IPS-15b (cell line): ENCODE data around the gene KSR2.

Experiments used
- H3K27me3 ChIP-seq: one replicate; pipeline ENCODE4 v1.6.1; 2013; ENCODE audit warnings: low read length; ENCODE audit not compliant: control insufficient read depth, insufficient read depth
- H3K36me3 ChIP-seq: one replicate; pipeline ENCODE4 v1.6.1; 2013; ENCODE audit warnings: low read length; ENCODE audit not compliant: control insufficient read depth, insufficient read depth
- H3K4me1 ChIP-seq: one replicate; pipeline ENCODE4 v1.6.1; 2013; ENCODE audit warnings: mild to moderate bottlenecking, low read length; ENCODE audit not compliant: control insufficient read depth, insufficient read depth
- H3K4me3 ChIP-seq: one replicate; pipeline ENCODE4 v1.5.1; 2013; ENCODE audit warnings: low read depth, low read length
- H3K9ac ChIP-seq: one replicate; pipeline ENCODE4 v1.6.1; 2013; ENCODE audit warnings: low read depth, mild to moderate bottlenecking, low read length
- H3K9me3 ChIP-seq: one replicate; pipeline ENCODE4 v1.6.1; 2013; ENCODE audit warnings: mild to moderate bottlenecking, low read length; ENCODE audit not compliant: control insufficient read depth, insufficient read depth

The KSR2 gene

DNA sequence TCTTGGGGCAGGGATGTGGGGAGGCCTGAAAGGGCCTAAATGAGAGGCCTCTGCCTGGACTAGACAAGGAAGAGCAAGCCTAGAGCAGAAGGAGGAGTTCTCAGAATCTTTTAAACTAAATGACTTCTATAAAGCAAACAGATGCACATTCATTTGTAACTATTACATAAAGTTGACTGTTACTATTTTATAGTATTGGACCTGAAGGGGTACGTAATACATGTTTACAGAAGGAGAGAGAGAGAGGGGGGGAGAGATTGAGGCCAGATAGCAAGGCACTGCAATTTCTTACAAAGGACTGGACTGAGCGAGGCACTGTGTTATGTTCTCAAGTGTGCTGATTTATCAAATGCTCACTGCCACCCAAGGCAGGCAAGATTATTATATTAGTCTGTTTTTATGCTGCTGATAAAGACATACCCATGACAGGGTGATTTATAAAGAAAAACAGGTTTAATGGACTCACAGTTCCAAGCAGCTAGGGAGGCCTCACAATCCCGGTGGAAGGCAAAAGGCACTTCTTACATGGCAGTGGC lies 391.6 kb downstream of the KSR2 start:
- Histone ChIP-seq H3K9me3 (no peaks in the 10 kb centered on the region), H3K9ac (no peak overlapping the region), H3K4me1 (peaks cover 6% of the 10 kb centered on the region), H3K36me3 (no peaks in the 10 kb centered on the region), H3K4me3 (no peak overlapping the region), H3K27me3 (no peaks in the 10 kb centered on the region)

DNA sequence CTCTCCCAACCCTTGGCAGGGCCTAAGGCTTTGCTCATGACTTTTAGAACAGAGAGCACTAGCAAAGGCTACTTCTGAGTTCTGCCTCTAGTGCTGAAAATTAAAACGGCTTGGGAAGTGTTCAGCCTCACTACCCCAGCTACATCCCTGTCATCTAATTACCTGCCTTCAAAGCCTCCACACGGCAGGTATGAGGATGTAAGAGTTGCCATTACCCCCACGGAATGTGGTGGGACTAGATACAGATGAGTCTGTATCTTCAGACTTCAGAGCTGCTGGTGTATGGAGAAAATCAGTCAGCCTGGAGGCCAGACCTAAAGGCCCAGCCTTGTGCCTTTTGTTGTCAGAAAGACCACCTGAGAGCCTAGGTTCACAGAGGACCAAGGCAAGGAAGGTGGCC lies 392.7 kb downstream of the KSR2 start:
- Histone ChIP-seq H3K9me3 (no peaks in the 10 kb centered on the region), H3K4me3 (no peak overlapping the region), H3K36me3 (no peaks in the 10 kb centered on the region), H3K27me3 (no peaks in the 10 kb centered on the region), H3K4me1 (peaks cover 5% of the 10 kb centered on the region), H3K9ac (no peak overlapping the region)

DNA sequence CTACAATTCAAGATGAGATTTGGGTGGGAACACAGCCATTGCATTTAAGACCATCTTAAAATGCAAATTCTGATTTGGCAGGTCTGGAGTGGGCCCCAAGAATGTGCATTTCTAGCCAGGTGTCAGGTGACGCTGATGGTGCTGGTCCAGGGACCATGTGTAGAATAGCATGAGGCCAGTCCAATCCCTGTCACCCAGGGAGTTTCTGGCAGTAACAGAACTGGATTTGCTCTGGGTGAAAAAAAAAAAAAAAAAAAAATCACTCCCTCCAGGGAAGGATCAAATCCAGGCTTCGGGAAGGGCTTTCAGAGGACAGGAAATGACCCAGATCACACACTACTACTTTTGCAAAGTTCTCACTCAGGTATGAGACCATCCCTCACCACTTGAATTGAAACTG lies 394.1 kb downstream of the KSR2 start:
- no peaks in the 10 kb centered on the region for H3K9me3 ChIP-seq
- no peak overlapping the region for H3K9ac ChIP-seq
- H3K4me3 ChIP-seq, result no peak overlapping the region
- no peaks in the 10 kb centered on the region for H3K36me3 ChIP-seq
- no peaks in the 10 kb centered on the region for H3K27me3 ChIP-seq
- H3K4me1 ChIP-seq, result no peaks in the 10 kb centered on the region

DNA sequence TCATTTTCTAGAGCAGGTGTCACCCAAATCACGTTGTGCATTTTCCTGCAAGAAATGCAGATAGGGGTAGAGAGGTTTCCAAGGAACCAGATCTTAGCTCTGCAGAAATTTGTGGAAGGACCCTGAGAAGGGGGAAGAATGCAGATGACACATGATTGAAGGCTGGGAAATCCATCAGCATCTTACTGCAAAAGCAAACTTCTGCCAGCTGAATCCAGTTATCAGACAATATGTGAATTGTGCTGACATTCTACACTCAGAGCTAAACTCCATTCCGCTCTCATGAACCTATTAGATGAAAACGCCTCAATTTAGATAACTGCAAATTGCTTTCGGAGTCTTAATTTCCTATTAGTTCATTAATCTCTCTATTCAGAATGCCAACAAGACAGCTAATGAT lies 396.0 kb downstream of the KSR2 start:
- no peak overlapping the region for H3K9ac ChIP-seq
- H3K36me3 ChIP-seq, result no peaks in the 10 kb centered on the region
- no peaks in the 10 kb centered on the region for H3K27me3 ChIP-seq
- H3K9me3 ChIP-seq, result no peaks in the 10 kb centered on the region
- H3K4me3 ChIP-seq, result no peak overlapping the region
- no peaks in the 10 kb centered on the region for H3K4me1 ChIP-seq

DNA sequence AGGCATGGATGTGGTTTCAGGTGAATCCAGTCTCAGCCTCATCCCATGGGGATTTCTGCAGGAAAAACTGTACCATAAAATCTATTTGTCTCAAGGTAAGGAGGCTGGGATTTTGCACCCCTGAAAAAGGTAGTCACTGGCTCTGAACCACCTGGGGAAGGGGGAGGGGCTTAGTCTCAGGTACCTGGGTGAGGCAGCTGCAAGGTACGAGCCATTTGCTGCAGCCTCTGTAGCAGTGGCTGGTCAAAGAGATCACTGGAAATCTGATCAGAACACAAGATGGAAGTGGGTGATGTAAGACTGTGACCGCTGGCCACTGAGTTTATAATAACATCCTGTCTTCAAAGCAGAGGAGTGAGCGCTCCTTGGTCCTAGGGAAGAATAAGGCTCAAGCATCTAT lies 397.5 kb downstream of the KSR2 start:
- Histone ChIP-seq H3K9ac (no peak overlapping the region), H3K9me3 (no peaks in the 10 kb centered on the region), H3K27me3 (no peaks in the 10 kb centered on the region), H3K36me3 (no peaks in the 10 kb centered on the region), H3K4me1 (no peaks in the 10 kb centered on the region), H3K4me3 (no peak overlapping the region)

DNA sequence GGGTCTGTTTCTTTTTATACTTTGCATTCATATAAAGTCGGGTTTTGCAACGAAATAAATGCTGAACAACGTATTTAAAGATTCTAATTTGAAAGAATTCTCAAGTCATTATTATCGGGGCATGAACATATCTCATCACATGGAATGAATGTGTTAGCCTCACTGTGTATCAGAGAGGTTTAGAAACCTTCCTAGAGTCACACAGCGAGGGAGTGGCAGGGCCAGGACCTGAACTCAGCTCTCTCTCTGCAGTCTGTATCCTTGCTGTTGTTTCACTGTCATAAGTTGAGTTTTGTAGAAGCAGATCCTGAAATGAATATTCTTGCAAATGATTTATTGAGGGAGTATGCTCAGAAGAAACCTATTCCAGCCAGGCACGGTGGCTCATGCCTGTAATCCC lies 398.2 kb downstream of the KSR2 start:
- no peaks in the 10 kb centered on the region for H3K36me3 ChIP-seq
- no peaks in the 10 kb centered on the region for H3K27me3 ChIP-seq
- no peaks in the 10 kb centered on the region for H3K9me3 ChIP-seq
- H3K4me3 ChIP-seq, result no peak overlapping the region
- H3K4me1 ChIP-seq, result no peaks in the 10 kb centered on the region
- H3K9ac ChIP-seq, result no peak overlapping the region

DNA sequence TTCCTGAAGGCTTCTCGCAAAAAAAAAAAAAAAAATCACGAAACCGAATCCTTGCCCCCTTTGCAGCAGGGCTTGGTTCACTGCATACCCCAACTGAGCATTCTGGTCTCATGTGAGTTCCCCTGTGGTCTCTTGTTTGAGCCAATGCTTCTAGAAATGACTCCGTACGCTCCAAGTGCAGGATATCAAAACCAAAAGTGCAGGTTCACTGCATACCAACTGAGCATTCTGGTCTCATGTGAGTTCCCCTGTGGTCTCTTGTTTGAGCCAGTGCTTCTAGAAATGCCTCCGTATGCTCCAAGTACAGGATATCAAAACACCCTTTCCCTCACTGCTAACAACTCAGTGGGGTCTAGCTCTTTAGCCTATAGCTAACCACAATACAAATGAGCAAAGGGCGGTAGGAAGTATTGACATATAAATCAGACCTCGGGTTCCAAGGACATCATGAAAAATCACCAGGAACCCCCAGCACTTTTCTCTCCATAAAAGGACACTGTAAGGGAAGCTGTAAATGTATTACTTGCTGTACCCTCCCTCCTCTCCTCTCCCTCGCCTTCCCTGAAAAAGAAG lies 401.1 kb downstream of the KSR2 start:
- Histone ChIP-seq H3K36me3 (no peaks in the 10 kb centered on the region), H3K4me3 (no peak overlapping the region), H3K27me3 (no peaks in the 10 kb centered on the region), H3K4me1 (no peaks in the 10 kb centered on the region), H3K9me3 (no peaks in the 10 kb centered on the region), H3K9ac (no peak overlapping the region)

DNA sequence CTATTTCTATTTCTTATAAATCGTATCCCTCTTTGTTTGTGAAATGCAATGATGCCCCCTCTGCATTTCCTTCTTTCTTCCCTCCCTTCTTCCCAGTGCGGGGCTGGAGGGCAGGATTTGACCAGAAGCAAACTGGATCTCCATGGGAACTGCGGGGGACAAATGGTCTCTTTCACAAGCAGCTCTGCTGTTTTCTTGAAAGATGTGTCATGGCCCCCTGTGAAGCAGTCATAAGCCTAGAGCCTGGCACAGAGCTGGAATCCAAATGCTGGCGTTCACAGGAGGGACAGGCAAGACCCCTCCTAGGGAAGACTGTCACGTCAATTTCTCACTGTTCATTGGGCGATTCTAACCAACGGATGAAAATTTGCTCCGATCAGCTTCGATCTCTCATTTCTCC lies 403.9 kb downstream of the KSR2 start:
- no peaks in the 10 kb centered on the region for H3K27me3 ChIP-seq
- no peaks in the 10 kb centered on the region for H3K9me3 ChIP-seq
- no peak overlapping the region for H3K9ac ChIP-seq
- no peaks in the 10 kb centered on the region for H3K36me3 ChIP-seq
- H3K4me3 ChIP-seq, result no peak overlapping the region
- no peaks in the 10 kb centered on the region for H3K4me1 ChIP-seq

DNA sequence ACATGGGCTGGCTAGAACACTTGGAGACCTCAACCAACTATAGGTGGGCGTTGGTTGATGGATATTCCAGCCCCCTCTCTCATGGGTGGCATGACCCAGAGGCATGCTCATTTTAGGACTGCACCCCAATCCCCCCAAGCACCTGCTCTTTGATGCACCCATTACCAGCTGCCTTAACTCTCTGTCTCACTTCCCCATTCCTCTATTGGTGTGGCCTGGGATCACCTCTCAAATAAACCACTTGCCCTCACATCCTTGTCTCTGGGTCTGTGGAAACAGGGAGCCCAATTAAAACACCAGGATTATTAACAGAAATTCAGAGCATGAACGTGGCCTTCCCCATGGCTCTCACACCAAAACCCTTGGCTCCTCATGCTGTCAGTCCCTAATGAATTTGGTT lies 405.1 kb downstream of the KSR2 start:
- H3K36me3 ChIP-seq, result no peaks in the 10 kb centered on the region

DNA sequence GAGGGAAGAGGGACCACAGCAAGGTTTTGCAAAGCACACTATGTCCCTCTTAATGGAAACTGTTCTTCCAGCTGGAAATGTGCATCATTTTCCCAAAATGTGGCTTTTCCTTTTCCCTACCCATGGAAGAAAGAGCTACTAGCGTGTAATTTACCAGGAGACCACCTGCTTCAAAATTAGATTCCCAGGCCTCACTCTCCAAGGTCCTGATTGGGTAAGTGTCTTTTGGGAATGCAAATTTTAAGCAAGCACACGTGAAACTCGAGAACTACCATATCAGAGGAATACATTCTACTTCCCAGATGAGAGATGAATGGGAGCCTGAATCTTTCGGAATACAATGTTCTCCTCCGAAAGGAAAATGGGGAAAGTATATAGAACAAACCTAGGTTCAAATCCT lies 405.8 kb downstream of the KSR2 start:
- Histone ChIP-seq H3K36me3 (no peaks in the 10 kb centered on the region), H3K4me3 (no peak overlapping the region), H3K9ac (no peak overlapping the region), H3K9me3 (no peaks in the 10 kb centered on the region), H3K27me3 (no peaks in the 10 kb centered on the region), H3K4me1 (no peaks in the 10 kb centered on the region)

More for the DNA sequence above, 405.1 kb downstream of the KSR2 start:
- H3K4me3 ChIP-seq, result no peak overlapping the region
- H3K27me3 ChIP-seq, result no peaks in the 10 kb centered on the region
- no peaks in the 10 kb centered on the region for H3K4me1 ChIP-seq
- H3K9me3 ChIP-seq, result no peaks in the 10 kb centered on the region
- no peak overlapping the region for H3K9ac ChIP-seq

DNA sequence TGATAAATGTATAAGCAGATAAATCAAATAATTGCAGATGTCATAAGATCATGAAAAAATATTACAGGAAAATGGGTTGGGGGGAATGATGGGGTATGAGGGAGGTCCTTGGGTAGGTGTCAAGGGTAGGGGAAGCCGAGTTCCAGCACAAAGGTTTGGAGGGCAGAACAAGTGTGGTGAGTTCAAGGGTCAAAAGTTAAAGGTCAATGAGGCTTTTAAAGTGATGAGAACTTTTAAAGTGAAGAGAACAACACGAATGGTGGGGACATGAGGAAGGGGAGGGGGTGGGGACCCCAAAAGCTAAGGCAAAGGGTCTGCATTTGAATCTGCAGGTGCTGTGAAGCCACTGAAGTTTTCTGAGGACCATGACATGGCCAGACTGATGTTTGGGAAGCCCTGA lies 406.8 kb downstream of the KSR2 start:
- no peaks in the 10 kb centered on the region for H3K27me3 ChIP-seq
- no peaks in the 10 kb centered on the region for H3K4me1 ChIP-seq
- no peaks in the 10 kb centered on the region for H3K36me3 ChIP-seq
- no peak overlapping the region for H3K9ac ChIP-seq
- H3K9me3 ChIP-seq, result no peaks in the 10 kb centered on the region
- no peak overlapping the region for H3K4me3 ChIP-seq

DNA sequence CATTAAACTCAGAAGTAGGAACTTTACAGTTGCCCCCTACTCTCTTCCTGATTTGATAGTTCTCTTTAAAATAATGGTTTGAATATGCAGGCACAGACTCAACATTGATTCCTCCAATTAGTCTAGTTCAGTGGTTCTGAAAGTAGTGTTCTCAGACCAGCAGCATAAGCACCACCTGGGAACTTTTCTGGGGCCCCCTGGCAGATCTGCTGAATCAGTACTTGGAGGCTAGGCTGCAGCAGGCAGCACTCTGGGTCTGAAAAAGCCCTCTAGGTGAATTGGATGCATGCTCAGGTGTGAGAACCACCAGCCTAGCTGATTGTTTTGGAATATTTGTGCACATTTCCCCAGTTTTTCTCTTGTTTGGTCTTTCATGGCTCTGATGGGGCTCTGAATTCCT lies 408.8 kb downstream of the KSR2 start:
- no peaks in the 10 kb centered on the region for H3K36me3 ChIP-seq
- no peaks in the 10 kb centered on the region for H3K9me3 ChIP-seq
- H3K4me1 ChIP-seq, result no peaks in the 10 kb centered on the region
- no peak overlapping the region for H3K4me3 ChIP-seq
- H3K9ac ChIP-seq, result no peak overlapping the region
- H3K27me3 ChIP-seq, result no peaks in the 10 kb centered on the region
